ENCODE measurements around the gene CD47. TPM values are rescaled to one million over a fixed set of nuclear protein-coding genes. Genes with fewer than 3 reads are reported as not detected.

CD47 gene
- total and polyA plus RNA-seq, 2 donors from 2014 or later, result 61.7 to 104 TPM

- Histone ChIP-seq H3K36me3 (ENCODE audit: control insufficient read depth in 2 of 3, insufficient read depth in 3 of 3, low read length in 3 of 3) (peaks cover 0 to 4% (median 0%) of the 10 kb centered on the region in 3 donors), H3K9ac (ENCODE audit: low read length in 3 of 3) (no peak overlapping the region), H3K4me1 (ENCODE audit: control insufficient read depth in 2 of 3, insufficient read depth in 2 of 3, low read depth in 1 of 3, low read length in 3 of 3) (no peaks in the 10 kb centered on the region), H3K27ac (ENCODE audit: low read depth in 2 of 2, low read length in 2 of 2) (no peak overlapping the region), H3K27me3 (ENCODE audit: control insufficient read depth, insufficient read depth, low read length) (no peaks in the 10 kb centered on the region), H3K4me3 (ENCODE audit: low read length in 3 of 3) (no peak overlapping the region), H3K9me3 (ENCODE audit: control insufficient read depth in 2 of 3, insufficient read depth in 1 of 3, low read length in 3 of 3) (no peaks in the 10 kb centered on the region)
- intact Hi-C loops (cut with DNase I), result no loop called here
- no peak for TF ChIP-seq CTCF (IDR thresholded peaks at IDR 0.05; ENCODE audit: borderline replicate concordance, extremely low read depth, insufficient read depth)
- DNase-seq (no peak), FAIRE-seq (no peak)
Observed at GRCh38 chr3:108041253-108041652, 49.6 kb downstream of the CD47 start.

GRCh38 chr3:108037770-108038169, 53.1 kb downstream of the CD47 start:
- Histone ChIP-seq H3K4me1 (ENCODE audit: control insufficient read depth in 2 of 3, insufficient read depth in 2 of 3, low read depth in 1 of 3, low read length in 3 of 3) (no peaks in the 10 kb centered on the region), H3K36me3 (ENCODE audit: control insufficient read depth in 2 of 3, insufficient read depth in 3 of 3, low read length in 3 of 3) (no peaks in the 10 kb centered on the region), H3K27ac (ENCODE audit: low read depth in 2 of 2, low read length in 2 of 2) (no peak overlapping the region), H3K27me3 (ENCODE audit: control insufficient read depth, insufficient read depth, low read length) (no peaks in the 10 kb centered on the region), H3K9ac (ENCODE audit: low read length in 3 of 3) (no peak overlapping the region), H3K9me3 (ENCODE audit: control insufficient read depth in 2 of 3, insufficient read depth in 1 of 3, low read length in 3 of 3) (no peaks in the 10 kb centered on the region), H3K4me3 (ENCODE audit: low read length in 3 of 3) (no peak overlapping the region)
- no peak for TF ChIP-seq CTCF (IDR thresholded peaks at IDR 0.05; ENCODE audit: borderline replicate concordance, extremely low read depth, insufficient read depth)
- intact Hi-C loops (cut with DNase I), result no loop called here
- FAIRE-seq (no peak), DNase-seq (no peak)

GRCh38 chr3:108036984-108037741, 53.7 kb downstream of the CD47 start:
- DNase-seq (no peak), FAIRE-seq (no peak)
- Histone ChIP-seq H3K4me1 (ENCODE audit: control insufficient read depth in 2 of 3, insufficient read depth in 2 of 3, low read depth in 1 of 3, low read length in 3 of 3) (no peaks in the 10 kb centered on the region), H3K27ac (ENCODE audit: low read depth in 2 of 2, low read length in 2 of 2) (no peak overlapping the region), H3K27me3 (ENCODE audit: control insufficient read depth, insufficient read depth, low read length) (no peaks in the 10 kb centered on the region), H3K4me3 (ENCODE audit: low read length in 3 of 3) (no peak overlapping the region), H3K9ac (ENCODE audit: low read length in 3 of 3) (no peak overlapping the region), H3K9me3 (ENCODE audit: control insufficient read depth in 2 of 3, insufficient read depth in 1 of 3, low read length in 3 of 3) (no peaks in the 10 kb centered on the region), H3K36me3 (ENCODE audit: control insufficient read depth in 2 of 3, insufficient read depth in 3 of 3, low read length in 3 of 3) (no peaks in the 10 kb centered on the region)
- no peak for TF ChIP-seq CTCF (IDR thresholded peaks at IDR 0.05; ENCODE audit: borderline replicate concordance, extremely low read depth, insufficient read depth)
- intact Hi-C loops (cut with DNase I), result no loop called here

All from kidney (tissue), 14 donors.